OCI-LY1 (cell line): ENCODE data around the gene VIPR2.

ENCODE experiments used
- EZH2 ChIP-seq: fragments of 200-600 bp; sonication (generic), shearing (Covaris generic); IDR thresholded peaks from 2 replicates; pipeline ENCODE4 v1.8.0; 2017; ENCODE audit warnings: borderline replicate concordance, mixed run types, mild to moderate bottlenecking, antibody characterized with exemption, low read length, moderate library complexity, mixed read lengths
- TF ChIP-seq, protein P1 (sequence below): fragments of 200-600 bp; sonication (generic), shearing (Covaris generic); IDR thresholded peaks from 2 replicates; pipeline ENCODE4 v1.5.1; 2017; ENCODE audit warnings: mild to moderate bottlenecking, antibody characterized with exemption, low read length, moderate library complexity, mixed read lengths

DNA sequence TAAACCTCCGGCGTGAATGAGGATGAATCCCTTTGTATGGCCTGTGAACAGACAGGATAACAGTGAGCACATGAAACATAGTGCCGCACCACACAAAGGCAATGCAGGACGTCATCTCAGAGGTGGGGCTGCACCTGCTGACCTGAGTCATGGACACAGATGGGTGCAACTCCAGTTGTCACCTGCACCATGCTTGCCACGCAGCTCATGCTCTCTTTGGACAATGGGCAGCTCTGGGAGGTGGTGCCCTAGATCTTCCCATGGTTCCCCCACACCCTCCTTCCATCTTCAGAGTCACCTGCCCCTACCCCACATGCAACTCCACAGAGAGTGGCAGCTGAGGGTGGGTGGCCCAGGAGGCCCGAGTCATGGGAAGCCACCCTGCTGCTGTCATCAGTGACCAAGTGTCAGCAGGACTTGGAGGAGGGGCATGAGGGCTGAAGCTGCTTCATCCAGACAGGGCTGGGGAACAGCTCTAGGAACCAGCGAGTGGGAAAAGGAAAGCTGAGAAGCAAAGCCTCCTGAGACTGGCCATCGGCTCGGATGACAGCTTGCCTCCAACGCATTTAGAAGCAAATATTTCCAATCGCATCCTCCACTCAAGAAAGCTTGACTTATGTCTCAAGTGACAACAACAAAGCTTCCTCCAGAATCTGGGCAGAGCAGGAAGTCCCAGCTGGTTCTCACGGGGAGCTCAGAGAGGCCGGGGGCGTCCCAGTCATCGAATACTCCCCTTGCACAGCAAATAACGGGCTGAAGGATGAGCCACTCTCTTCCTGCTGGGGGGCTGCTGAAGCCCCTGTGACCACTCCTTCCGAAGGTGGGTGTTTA, 27.1 kb downstream of the VIPR2 start:
- no peak for TF ChIP-seq EZH2
- TF ChIP-seq, protein P1, sequence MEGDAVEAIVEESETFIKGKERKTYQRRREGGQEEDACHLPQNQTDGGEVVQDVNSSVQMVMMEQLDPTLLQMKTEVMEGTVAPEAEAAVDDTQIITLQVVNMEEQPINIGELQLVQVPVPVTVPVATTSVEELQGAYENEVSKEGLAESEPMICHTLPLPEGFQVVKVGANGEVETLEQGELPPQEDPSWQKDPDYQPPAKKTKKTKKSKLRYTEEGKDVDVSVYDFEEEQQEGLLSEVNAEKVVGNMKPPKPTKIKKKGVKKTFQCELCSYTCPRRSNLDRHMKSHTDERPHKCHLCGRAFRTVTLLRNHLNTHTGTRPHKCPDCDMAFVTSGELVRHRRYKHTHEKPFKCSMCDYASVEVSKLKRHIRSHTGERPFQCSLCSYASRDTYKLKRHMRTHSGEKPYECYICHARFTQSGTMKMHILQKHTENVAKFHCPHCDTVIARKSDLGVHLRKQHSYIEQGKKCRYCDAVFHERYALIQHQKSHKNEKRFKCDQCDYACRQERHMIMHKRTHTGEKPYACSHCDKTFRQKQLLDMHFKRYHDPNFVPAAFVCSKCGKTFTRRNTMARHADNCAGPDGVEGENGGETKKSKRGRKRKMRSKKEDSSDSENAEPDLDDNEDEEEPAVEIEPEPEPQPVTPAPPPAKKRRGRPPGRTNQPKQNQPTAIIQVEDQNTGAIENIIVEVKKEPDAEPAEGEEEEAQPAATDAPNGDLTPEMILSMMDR: no peak
